Epithelial cell of esophagus (primary cell): ENCODE data around the gene NDNF.

Experiments used
- DNase-seq: peaks from one replicate; pipeline ENCODE4 v3.0.0; 2010; ENCODE audit warnings: low read depth
- H3K4me3 ChIP-seq: 2 replicates; pipeline ENCODE4 v1.5.1; 2011; ENCODE audit warnings: mild to moderate bottlenecking, low read length, control low read depth
- CTCF ChIP-seq: IDR thresholded peaks from 2 replicates; pipeline ENCODE4 v1.5.1; 2011; ENCODE audit warnings: low read depth, mild to moderate bottlenecking, low read length, control low read depth, inconsistent platforms; ENCODE audit not compliant: insufficient read depth; ENCODE audit errors: missing control alignments

The NDNF gene

DNA sequence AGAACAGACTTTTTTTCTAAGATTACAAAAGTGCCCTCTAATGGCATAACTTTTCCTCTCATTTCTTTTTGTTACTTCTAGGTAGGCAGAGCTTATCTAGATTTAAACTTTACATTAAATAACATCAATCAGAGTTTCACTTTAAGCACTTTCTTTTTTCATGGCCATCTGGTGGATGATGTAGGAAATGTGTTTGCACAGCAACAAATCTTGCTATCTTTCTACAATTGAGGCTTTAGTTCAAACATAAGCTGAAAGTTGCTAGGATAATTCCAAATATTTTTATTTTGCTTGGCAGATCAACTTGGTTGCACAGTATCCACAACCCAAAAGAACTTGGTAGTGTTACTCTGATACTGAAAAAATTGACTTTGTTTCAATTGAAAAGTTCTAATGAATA lies 22.0 kb downstream of the NDNF start:
- H3K4me3 ChIP-seq, result no peak overlapping the region
- no peak for DNase-seq
- peak; percentile 37 for TF ChIP-seq CTCF

GRCh38 chr4:121049072-121049599 lies 23.2 kb downstream of the NDNF start:
- DNase-seq, result no peak
- H3K4me3 ChIP-seq, result no peak overlapping the region
- TF ChIP-seq CTCF, result no peak

DNA sequence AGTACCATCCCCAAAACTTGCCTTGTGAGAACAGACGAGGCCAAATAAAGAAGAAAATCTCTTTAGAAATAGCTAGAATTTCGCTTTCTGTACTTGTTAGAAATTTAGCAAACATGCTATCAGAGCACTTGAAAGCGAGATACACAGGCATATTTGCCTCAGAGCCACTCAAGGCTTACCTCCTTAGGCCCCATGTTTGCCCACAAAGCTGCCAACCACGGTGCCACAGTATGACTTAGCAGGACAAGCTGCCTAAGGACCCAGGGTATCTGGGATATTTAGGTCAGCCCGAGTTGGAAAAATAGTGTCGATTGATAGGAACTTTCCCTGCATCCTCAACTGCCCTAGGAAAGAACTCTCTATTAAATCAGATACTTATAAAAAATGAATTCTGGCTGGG lies 24.2 kb downstream of the NDNF start:
- no peak for TF ChIP-seq CTCF
- DNase-seq, result no peak
- no peak overlapping the region for H3K4me3 ChIP-seq

DNA sequence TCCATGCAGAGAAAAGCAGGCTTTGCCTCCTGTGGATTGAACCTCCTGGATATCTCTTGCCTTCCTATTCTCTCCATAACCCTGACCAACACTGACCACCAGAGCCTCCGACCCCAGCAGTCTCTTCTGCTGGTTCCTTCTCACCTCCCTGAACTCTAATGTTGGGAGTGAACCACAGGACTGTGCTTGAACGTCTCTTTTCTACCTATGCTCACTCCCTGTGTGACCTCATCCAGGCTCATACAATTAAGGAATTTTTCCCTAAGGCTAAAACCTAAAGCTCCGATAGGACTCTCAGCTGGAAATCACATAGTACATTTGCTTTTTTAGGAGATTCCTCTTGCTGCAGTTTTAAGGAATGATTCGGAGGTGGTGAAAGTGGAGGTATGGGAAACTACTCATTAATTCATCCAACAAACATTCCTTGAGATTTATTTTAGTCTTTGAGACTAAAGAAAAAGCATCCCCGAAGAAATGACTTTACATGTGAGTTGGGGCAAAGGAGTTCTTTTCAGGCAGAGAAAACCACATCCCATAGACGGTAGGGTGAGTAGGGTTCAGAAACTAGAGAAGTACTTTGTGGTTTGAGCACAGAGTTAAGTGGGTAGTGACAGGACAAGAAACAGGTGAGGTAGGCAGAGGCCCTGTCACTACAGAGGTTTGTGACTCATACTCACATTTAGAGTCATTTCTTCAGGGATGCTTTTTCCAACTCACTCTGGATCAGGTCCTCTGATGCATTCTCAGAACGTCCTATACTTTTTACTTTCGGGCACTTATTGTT lies 30.8 kb downstream of the NDNF start:
- peak; percentile 21 for DNase-seq
- TF ChIP-seq CTCF, result no peak
- H3K4me3 ChIP-seq, result no peak overlapping the region

DNA sequence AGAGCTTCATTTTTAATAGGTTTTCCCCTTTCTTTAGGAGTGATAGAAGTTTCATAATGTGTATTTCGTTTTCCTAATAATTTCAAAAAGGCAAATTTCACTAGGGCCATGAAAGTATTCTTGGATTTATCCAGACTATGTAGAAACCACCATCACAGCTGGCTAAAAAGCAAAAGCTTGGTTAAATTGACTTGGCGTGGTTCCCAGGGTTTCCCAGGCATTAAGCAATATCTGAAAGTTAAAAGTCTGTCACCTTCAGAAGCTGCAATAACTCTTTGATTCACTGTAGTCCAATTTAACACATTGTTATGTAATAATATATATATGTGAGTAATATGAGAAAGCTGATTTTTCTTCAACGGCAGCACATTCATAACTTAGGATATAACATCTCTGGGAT lies 38.3 kb downstream of the NDNF start:
- DNase-seq, result peak; percentile 42
- H3K4me3 ChIP-seq, result no peak overlapping the region
- TF ChIP-seq CTCF, result no peak

GRCh38 chr4:121030711-121031110 lies 41.6 kb downstream of the NDNF start:
- H3K4me3 ChIP-seq, result no peak overlapping the region
- TF ChIP-seq CTCF, result no peak
- DNase-seq, result no peak

GRCh38 chr4:121030131-121030530 lies 42.2 kb downstream of the NDNF start:
- TF ChIP-seq CTCF, result no peak
- no peak overlapping the region for H3K4me3 ChIP-seq
- DNase-seq, result no peak
